Fibroblast of skin of abdomen (primary cell): ENCODE results near the gene LIPT2. TPM values are rescaled to one million over a fixed set of nuclear protein-coding genes. Genes with fewer than 3 reads are reported as not detected.
"Not testable (repeated sequence)": the region's sequence is repeated elsewhere in the genome, so short reads cannot be mapped to it uniquely, and the experiment has no call there.

Experiments used
- DNase-seq: peaks from one replicate; pipeline ENCODE4 v3.0.0-alpha.2; 2013
- polyA plus RNA-seq, 2 experiments: library from polyadenylated mRNA; unstranded; fragments of 120-200 nt; gene quantifications; one replicate each; pipeline ENCODE4 v1.2.1, GENCODE V29; 2013; ENCODE audit not compliant: insufficient read length in 2 of 2

LIPT2 gene
- 1.5 TPM for polyA plus RNA-seq (2013, experiment 1 of 2; ENCODE audit: insufficient read length)
- polyA plus RNA-seq (2013, experiment 2 of 2; ENCODE audit: insufficient read length), result 1.5 TPM

DNA sequence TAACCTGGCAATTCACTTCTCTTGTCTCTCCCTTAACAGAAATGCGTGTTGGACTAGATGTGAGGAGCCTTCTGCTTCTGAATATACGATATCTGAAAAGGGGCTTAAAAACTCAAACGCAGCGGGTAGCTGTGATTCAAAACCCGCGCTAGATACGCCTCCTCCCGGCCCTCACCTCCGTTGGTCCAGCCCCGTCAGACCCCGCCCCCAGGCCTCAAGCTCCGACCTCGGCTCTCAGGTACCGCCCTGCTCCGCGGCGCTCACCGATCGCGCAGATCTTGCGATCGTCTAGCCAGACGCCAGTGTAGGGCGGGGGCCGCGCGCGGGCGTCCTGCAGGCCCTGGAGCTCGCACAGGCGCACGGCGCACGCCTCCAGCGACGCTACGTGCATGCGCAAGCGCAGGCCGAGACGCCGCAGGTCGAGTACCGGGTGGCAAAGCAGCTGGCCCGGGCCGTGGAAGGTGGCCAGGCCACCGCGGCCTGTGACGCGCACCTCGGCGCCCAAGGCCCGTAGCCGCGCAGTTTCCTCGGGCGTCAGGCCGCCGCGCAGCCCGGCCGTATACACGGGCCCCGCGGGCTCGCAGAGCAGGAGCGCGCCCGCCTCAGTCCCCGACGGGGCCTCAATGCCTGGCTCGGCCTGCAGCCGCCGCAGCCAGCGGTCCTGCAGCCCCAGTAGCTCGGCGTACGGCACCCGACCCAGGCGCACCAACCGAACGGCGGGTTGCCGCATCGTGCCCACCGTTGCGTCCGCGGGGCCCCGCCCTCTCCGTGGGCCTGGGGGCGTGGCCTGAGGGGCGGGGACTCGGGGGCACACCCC lies at the start of gene LIPT2:
LIPT2 (minus strand) TSS at position 751 of the 817 bp plus-strand sequence; CDS start at position 730, 21 bp downstream.
- peak; percentile 97 for DNase-seq

GRCh38 chr11:74541466-74541865 lies 47.9 kb upstream of the LIPT2 start:
- no peak for DNase-seq

DNA sequence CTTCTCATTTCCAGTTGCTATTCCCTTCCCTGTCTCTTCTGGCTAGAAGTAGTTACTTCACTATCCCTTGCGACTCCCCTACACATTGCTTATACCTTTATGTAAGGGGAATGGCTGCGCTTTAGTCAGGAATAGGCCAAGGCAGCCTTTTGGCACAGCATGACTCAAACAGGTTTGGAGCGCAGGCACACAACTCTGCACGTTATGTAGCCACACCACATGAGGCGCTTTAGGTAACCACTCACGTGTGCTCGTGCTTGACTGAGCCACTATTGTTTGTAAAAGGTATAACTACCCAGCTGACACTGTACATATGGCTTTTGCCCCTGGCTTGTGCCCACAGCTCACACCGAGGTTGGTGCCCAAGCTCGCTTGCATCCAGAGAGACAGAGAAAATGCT lies 46.7 kb upstream of the LIPT2 start:
- no peak for DNase-seq

DNA sequence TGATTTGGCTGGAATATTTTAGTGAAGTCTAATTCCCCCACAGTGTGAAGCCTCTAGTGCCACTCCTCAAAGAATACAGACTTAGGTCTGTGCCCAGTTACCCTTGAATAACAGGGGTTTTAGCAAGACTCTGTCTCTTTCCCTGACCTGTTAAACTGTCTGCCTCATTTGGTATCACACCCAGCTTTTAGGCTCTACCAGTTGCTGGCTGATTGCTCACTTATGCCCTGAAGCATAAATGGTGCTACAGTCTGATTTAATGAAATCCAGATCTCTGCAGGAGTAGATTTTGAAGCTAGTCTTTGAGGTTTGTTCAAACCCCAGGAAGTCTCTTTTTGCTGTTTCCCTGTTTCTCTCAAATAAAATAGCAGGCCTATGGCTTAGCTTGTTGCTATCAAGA lies 45.2 kb upstream of the LIPT2 start:
- DNase-seq, result no peak

GRCh38 chr11:74535371-74536160 lies 42.0 kb upstream of the LIPT2 start:
- no peak for DNase-seq

DNA sequence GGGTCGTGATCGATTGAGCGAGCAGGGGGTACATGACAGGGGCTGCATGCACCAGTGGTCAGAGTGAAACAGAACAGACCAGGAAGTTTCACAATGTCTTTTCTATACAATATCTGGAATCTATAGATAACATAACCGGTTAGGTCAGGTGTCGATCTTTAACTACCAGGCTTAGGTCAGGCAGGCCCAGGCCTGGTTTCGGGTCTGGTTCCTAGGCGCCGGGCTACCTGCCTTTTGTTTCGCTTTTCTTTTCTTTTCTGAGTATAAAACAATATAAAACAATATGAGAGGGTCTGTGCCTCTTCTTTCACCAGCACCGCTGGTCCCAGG lies 41.4 kb upstream of the LIPT2 start:
- not testable (repeated sequence) for DNase-seq

DNA sequence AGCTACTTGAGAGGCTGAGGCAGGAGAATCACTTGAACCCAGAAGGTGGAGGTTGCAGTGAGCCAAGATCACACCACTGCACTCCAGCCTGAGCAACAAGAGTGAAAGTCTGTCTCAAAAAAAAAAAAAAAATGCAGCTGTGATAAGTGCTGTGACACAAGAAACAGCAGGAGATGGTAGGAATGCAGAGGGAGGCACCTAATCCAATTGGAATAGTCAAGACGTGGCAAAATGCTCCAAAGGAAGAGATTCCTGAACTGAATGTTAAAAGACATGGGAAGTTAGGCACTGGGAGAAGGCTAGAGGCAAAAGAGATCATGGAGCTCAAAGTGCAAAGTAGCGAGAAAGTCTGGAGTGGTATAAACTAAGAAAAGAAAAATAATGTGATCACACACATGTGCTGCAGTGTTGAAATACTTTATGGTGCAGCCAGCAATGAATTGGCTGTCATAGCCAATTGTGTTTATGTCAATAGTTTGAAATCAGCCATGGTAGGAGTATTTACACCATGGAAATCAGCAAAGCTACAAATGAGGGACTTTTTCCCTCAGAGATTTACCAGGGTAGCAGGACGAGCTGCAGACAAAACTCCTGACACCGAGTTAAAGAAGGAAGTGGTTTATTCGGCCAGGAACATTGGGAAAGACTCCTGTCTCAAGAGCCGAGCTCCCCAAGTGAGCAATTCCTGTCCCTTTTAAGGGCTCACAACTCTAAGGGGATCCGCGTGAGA lies 40.9 kb upstream of the LIPT2 start:
- DNase-seq, result no peak

DNA sequence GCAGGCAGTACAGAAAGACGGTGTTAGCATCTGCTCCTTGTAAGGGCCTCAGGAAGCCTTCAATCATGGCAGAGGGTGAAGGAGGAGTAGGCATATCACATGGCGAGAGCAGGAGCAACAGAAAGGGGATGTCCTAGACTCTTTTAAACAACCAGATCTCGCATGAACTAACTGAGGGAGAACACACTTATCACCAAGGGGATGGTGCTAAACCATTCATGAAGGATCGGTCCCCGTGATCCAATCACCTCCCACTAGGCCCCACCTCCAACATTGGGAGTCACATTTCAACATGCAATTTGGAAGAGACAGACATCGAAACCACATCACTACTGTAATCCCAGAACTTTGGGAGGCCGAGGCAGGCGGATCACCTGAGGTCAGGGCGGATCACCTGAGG lies 39.9 kb upstream of the LIPT2 start:
- no peak for DNase-seq

GRCh38 chr11:74532501-74533246 lies 39.1 kb upstream of the LIPT2 start:
- no peak for DNase-seq

GRCh38 chr11:74524978-74525377 lies 31.5 kb upstream of the LIPT2 start:
- DNase-seq, result no peak

GRCh38 chr11:74524501-74524900 lies 31.0 kb upstream of the LIPT2 start:
- no peak for DNase-seq

GRCh38 chr11:74522776-74523175 lies 29.3 kb upstream of the LIPT2 start:
- no peak for DNase-seq

DNA sequence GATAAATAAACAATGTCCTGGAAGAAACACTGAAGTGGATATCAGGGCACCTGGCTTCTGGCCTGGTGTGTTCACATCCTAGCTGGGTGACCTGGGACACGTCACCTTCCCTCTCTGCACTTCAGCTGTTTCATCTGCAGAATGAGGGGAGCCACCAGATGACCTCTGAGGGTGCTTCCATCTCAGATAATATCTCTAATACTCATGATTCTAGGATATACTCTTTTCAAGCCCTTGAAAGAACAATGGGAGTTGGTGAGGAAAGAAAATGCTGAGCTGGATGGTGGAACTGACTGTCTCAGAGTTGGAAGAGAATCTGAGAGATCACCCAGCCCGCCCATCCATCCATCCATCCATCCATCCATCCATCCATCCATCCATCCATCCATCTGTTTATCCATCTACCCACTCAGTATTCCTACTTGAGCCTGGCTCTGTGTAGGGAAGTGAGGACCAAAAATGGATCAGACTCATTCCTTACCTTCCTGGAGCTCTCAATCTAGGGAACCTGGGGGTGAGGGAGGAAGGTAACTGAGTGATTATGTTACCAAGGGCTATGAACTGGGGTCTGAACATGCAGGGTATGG lies 28.2 kb upstream of the LIPT2 start:
- no peak for DNase-seq

- DNase-seq, result no peak
Measured at GRCh38 chr11:74520927-74521665, 27.6 kb upstream of the LIPT2 start.

DNA sequence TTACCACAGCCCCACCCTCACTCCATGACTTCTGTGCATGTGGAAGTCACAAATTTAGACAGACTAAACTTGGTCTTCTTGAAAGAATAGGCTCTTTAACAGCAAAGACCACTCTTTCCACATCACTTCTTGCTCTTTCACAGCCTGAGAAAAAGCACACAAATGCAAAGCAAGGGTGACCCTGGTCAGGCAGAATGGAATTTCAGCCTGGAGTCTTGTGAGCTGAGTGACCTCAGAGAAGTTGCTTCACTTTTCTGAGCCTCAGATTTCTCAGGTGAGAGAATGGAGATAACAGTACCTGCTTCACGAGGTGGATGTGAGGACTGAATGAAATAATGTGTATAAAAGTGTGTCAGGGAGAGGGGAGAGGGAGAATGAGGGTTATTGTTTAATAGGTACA lies 26.8 kb upstream of the LIPT2 start:
- DNase-seq, result no peak

DNA sequence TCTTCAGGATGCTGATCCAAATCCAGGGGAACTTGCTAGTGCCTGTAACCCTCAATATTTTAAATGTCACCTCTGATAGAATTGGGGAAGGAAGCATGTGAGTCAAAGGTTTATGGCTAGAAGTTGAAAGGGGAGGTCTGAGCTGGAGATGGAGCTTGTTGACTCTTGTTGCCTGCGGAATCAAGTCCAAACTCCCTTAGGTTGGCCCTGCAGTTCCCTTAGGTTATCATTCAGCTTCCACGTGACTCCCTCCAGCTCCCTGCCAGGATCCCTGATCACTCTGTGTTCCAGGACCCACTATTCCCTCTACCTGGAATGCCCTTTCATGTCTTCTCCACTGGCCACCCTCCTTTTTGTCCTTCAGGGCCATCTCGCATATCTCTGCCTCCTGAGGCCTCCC lies 26.2 kb upstream of the LIPT2 start:
- no peak for DNase-seq

- not testable (repeated sequence) for DNase-seq
Measured at GRCh38 chr11:74517592-74517991, 24.1 kb upstream of the LIPT2 start.

DNA sequence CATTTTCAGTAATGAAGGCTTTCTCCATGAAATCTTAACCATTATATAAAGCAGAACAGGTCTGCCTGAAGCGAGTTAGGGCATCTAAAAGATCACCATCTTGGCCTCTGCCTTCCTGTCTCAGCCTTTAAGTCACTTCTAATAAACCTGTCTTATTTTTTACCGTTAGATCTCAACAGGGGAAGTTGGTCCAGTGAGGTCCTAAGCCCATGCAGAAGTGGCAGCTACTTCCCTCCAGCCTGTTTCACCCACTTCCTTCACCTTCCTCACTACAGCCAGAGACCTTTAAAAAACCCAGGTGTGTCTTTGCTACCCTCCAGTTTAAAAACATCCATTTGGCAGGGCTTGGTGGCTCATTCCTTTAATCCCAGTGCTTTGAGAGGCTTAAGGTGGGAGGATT lies 14.1 kb upstream of the LIPT2 start:
- no peak for DNase-seq

DNA sequence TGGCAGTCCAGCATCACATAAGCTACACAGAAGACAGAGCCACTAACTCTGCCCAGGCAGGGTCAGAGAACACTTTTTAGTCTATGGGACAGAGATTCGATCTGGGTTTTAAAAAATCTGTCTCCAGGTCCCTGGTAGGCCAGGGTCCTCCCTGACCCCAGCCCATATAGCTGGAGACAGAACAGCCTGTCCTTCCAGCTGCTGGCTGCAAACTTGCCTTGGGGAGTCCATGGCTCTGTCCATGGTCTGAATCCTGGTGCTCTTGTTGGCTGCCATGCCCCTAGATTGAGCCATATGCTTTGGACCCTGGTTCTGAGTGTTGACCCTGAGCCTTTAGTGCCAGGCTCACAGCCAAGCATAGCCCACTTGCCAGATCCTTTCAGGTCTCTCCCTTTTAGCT lies 13.3 kb upstream of the LIPT2 start:
- no peak for DNase-seq

DNA sequence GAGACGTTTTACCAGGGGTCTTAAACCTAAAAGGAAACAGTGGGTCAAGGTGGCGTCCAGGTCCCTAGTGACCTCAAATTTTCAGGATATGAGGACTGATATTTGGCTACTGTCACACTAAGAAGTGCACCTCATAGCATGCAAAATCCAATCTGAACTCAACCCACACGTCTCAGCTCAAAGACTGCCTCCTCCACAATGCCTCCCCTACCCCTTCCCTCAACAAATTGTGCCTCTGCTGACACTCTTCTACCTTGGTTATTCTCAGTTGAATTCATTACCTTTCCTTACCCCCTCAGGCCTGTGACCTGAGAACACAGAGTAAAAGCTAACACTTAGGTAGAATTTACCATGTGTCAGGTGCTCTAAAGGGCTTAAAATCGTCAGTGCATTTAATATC lies 12.4 kb upstream of the LIPT2 start:
- no peak for DNase-seq

DNA sequence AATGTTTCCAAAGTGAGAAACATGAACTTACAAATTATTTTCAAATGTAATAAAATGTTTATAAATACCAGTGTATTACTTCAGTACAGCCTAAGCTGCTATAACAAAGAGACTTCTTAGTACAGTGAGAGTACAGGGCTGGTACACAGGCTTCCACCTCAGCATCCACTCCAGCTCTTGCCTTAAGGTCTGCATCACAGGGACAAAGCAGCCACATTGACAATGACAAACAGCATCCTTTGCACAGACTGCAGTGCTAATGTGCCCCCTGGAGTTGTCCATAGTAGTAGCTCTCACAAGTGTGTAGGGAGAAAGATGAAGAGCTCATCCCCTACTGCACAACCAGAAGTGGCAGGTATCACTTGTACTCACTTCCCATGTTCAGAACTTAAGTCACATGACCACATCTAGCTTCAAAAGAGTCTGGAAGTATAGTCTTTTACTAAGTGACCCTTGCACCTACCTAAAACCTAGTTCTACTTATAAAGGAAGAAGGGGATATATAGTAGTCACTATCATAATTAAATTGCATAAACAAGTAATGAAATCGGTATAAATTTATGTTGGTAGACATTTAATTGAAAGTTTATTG lies 10.7 kb upstream of the LIPT2 start:
- DNase-seq, result no peak
